ENCODE measurements around the gene ZNF529. TPM values are rescaled to one million over a fixed set of nuclear protein-coding genes. Genes with fewer than 3 reads are reported as not detected.

The ZNF529 gene
- total and polyA plus RNA-seq, 10 of the 15 experiments (the other 5 are each of a cell fraction or from before 2014, with no cell fraction given): 1.8 to 12.5 (median 4.5) TPM

DNA sequence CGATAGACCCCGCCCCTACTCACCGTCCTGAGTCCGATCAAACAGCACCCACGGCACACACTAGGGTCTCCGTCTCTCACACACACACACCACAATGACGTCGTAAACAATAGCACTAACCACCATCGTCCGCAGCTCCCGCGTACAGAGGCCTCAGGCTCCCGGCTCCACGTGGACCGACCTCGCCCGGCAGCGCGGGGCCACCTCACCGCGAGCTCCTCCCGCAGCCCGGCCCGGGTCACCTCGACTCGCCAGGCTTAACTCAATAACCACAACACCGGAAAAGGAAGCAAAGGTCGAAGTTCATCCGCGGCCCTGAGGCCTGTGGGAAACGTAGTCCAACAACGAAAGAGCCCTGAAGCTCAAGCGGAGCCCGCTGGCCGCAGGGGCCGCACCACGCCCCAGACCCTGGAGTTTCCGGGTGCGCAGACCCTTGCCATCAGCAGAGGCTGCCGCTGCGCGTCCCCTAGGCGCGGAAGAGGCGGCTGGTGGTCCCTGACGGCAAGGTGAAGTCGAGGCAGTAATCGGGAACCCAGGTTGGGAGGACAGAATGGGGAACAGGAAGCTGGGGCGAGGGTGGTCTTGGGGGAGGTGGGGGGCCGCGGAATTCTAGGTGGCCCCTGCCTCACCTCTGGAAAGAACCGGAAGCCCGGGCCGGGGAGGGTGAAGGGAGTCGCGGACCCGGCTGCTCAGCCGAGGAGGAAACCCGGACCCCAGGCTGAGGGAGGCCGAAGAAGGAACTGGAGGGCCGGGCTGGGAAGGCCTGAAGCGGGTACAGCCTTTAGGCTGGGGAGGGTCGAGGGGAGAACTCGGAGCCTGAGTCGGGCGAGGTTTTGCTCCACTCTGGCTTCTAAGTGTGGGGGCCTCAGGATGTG is at the start of gene ZNF529 (continued):
- TF ChIP-seq, protein P1, sequence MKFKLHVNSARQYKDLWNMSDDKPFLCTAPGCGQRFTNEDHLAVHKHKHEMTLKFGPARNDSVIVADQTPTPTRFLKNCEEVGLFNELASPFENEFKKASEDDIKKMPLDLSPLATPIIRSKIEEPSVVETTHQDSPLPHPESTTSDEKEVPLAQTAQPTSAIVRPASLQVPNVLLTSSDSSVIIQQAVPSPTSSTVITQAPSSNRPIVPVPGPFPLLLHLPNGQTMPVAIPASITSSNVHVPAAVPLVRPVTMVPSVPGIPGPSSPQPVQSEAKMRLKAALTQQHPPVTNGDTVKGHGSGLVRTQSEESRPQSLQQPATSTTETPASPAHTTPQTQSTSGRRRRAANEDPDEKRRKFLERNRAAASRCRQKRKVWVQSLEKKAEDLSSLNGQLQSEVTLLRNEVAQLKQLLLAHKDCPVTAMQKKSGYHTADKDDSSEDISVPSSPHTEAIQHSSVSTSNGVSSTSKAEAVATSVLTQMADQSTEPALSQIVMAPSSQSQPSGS (IDR thresholded peaks at IDR 0.05; ENCODE audit: low read length): no peak
- TF ChIP-seq WRNIP1 (IDR thresholded peaks at IDR 0.05; ENCODE audit: borderline replicate concordance, low read depth, low read length) (no peak), YY1 (IDR thresholded peaks at IDR 0.05; ENCODE audit: low read depth, low read length) (0 out of 2 replicates have a peak, but pooled peaks have one; percentile 60), MYC (IDR thresholded peaks at IDR 0.05; ENCODE audit: insufficient read depth, insufficient read length, insufficient replicate concordance, low read length, severe bottlenecking) (peak; percentile 76), NR2F1 (conservative IDR thresholded peaks at IDR 0.05) (peak; percentile 89), ATF7 (IDR thresholded peaks at IDR 0.05; ENCODE audit: low read depth) (peak; percentile 87), IKZF1 (conservative IDR thresholded peaks at IDR 0.05) (peak; percentile 98), CHD4 (IDR thresholded peaks at IDR 0.05) (no peak), RFX5 (IDR thresholded peaks at IDR 0.05; ENCODE audit: low read depth, low read length) (no peak), PAX5 (IDR thresholded peaks at IDR 0.05; ENCODE audit: borderline replicate concordance, low read depth, low read length) (no peak), HCFC1 (IDR thresholded peaks at IDR 0.05; ENCODE audit: low read length) (peak; percentile 95), PAX8 (IDR thresholded peaks at IDR 0.05) (no peak), JUND (IDR thresholded peaks at IDR 0.05; ENCODE audit: low read depth, low read length) (no peak), IKZF2 (IDR thresholded peaks at IDR 0.05) (no peak; a peak in 1 of 4 replicates), GATAD2B (conservative IDR thresholded peaks at IDR 0.05; ENCODE audit: low read depth) (no peak; the same call in 1 of the 2 replicates), RELA (IDR thresholded peaks at IDR 0.05; ENCODE audit: borderline replicate concordance, partially characterized antibody) (peak; percentile 83), SRF (IDR thresholded peaks at IDR 0.05; ENCODE audit: low read depth in 2 of 2, low read length in 2 of 2) (0 out of 4 replicates have a peak, but pooled peaks of 1 of the 2 experiments have one; percentile 38), RUNX3 (IDR thresholded peaks at IDR 0.05; ENCODE audit: low read length) (peak; percentile 97), SMAD5 (IDR thresholded peaks at IDR 0.05; ENCODE audit: low read depth) (peak; percentile 87), TCF12 (IDR thresholded peaks at IDR 0.05; ENCODE audit: low read depth, low read length) (no peak), ZNF384 (IDR thresholded peaks at IDR 0.05; ENCODE audit: borderline replicate concordance, low read depth, low read length) (no peak), SMC3 (IDR thresholded peaks at IDR 0.05; ENCODE audit: borderline replicate concordance, low read length) (no peak), CREB1 (IDR thresholded peaks at IDR 0.05; ENCODE audit: low read depth) (peak; percentile 69; the same call in 1 of the 2 replicates)
- TF ChIP-seq, protein P2, sequence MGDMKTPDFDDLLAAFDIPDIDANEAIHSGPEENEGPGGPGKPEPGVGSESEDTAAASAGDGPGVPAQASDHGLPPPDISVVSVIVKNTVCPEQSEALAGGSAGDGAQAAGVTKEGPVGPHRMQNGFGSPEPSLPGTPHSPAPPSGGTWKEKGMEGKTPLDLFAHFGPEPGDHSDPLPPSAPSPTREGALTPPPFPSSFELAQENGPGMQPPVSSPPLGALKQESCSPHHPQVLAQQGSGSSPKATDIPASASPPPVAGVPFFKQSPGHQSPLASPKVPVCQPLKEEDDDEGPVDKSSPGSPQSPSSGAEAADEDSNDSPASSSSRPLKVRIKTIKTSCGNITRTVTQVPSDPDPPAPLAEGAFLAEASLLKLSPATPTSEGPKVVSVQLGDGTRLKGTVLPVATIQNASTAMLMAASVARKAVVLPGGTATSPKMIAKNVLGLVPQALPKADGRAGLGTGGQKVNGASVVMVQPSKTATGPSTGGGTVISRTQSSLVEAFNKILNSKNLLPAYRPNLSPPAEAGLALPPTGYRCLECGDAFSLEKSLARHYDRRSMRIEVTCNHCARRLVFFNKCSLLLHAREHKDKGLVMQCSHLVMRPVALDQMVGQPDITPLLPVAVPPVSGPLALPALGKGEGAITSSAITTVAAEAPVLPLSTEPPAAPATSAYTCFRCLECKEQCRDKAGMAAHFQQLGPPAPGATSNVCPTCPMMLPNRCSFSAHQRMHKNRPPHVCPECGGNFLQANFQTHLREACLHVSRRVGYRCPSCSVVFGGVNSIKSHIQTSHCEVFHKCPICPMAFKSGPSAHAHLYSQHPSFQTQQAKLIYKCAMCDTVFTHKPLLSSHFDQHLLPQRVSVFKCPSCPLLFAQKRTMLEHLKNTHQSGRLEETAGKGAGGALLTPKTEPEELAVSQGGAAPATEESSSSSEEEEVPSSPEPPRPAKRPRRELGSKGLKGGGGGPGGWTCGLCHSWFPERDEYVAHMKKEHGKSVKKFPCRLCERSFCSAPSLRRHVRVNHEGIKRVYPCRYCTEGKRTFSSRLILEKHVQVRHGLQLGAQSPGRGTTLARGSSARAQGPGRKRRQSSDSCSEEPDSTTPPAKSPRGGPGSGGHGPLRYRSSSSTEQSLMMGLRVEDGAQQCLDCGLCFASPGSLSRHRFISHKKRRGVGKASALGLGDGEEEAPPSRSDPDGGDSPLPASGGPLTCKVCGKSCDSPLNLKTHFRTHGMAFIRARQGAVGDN (IDR thresholded peaks at IDR 0.05): peak; percentile 75
- TF ChIP-seq, protein P3, sequence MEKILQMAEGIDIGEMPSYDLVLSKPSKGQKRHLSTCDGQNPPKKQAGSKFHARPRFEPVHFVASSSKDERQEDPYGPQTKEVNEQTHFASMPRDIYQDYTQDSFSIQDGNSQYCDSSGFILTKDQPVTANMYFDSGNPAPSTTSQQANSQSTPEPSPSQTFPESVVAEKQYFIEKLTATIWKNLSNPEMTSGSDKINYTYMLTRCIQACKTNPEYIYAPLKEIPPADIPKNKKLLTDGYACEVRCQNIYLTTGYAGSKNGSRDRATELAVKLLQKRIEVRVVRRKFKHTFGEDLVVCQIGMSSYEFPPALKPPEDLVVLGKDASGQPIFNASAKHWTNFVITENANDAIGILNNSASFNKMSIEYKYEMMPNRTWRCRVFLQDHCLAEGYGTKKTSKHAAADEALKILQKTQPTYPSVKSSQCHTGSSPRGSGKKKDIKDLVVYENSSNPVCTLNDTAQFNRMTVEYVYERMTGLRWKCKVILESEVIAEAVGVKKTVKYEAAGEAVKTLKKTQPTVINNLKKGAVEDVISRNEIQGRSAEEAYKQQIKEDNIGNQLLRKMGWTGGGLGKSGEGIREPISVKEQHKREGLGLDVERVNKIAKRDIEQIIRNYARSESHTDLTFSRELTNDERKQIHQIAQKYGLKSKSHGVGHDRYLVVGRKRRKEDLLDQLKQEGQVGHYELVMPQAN (conservative IDR thresholded peaks at IDR 0.05): peak; percentile 94

Measured in GM12878 (cell line).